Liver (tissue), 9 donors: ENCODE measurements around the gene SCRN1. TPM values are rescaled to one million over a fixed set of nuclear protein-coding genes. Genes with fewer than 3 reads are reported as not detected.

Experiments
- DNase-seq: peaks from one replicate; pipeline ENCODE4 v3.0.0-alpha.2; 2017; ENCODE audit warnings: low spot score
- H3K27ac ChIP-seq, 2 donors: one replicate each; pipeline ENCODE4 v1.7.0; 2013; ENCODE audit warnings: inconsistent platforms in 2 of 2, low read length in 2 of 2, control low read depth in 1 of 2, low read depth in 1 of 2, mild to moderate bottlenecking in 1 of 2
- H3K27me3 ChIP-seq, 4 donors: one replicate each; pipeline versions ENCODE4 v1.6.1 to v1.7.0; 2013; ENCODE audit warnings: low read length in 3 of 4, inconsistent platforms in 1 of 4, mild to moderate bottlenecking in 1 of 4, moderate library complexity in 1 of 4; ENCODE audit not compliant: control insufficient read depth in 4 of 4, insufficient read depth in 4 of 4
- H3K36me3 ChIP-seq, 4 donors: one replicate each; pipeline versions ENCODE4 v1.6.1 to v1.7.0; 2013; ENCODE audit warnings: low read length in 3 of 4, mild to moderate bottlenecking in 3 of 4, low read depth in 1 of 4, moderate library complexity in 1 of 4; ENCODE audit not compliant: control insufficient read depth in 4 of 4, insufficient read depth in 3 of 4
- H3K4me1 ChIP-seq, 4 donors: one replicate each; pipeline versions ENCODE4 v1.6.1 to v1.7.0; 2013; ENCODE audit warnings: low read length in 3 of 4, mild to moderate bottlenecking in 3 of 4, moderate library complexity in 1 of 4; ENCODE audit not compliant: control insufficient read depth in 4 of 4, insufficient read depth in 4 of 4
- H3K4me3 ChIP-seq, 3 donors: one replicate each; pipeline versions ENCODE4 v1.6.1 to v1.7.0; 2013; ENCODE audit warnings: low read length in 3 of 3, control low read depth in 1 of 3, low read depth in 1 of 3, mild to moderate bottlenecking in 1 of 3
- H3K9ac ChIP-seq, 2 donors: one replicate each; pipeline ENCODE4 v1.7.0; 2013; ENCODE audit warnings: low read length in 2 of 2, mild to moderate bottlenecking in 2 of 2, moderate library complexity in 2 of 2, control low read depth in 1 of 2, low read depth in 1 of 2
- H3K9me3 ChIP-seq, 4 donors: one replicate each; pipeline versions ENCODE4 v1.6.1 to v1.7.0; 2013; ENCODE audit warnings: low read length in 3 of 4; ENCODE audit not compliant: control insufficient read depth in 4 of 4
- ATF3 ChIP-seq: IDR thresholded peaks from 2 replicates; pipeline ENCODE4 v1.6.1; 2016; ENCODE audit warnings: antibody characterized with exemption
- EGR1 ChIP-seq, 2 donors: IDR thresholded peaks; 2 replicates each; pipeline ENCODE4 v1.6.1; 2016 to 2018; ENCODE audit warnings: antibody characterized with exemption in 2 of 2, low read depth in 2 of 2
- GABPA ChIP-seq, 2 donors: IDR thresholded peaks in 1 of 2; conservative IDR thresholded peaks in 1 of 2; 2 replicates each; pipeline ENCODE4 v1.6.1; 2016; ENCODE audit warnings: antibody characterized with exemption in 2 of 2, mild to moderate bottlenecking in 1 of 2, moderate library complexity in 1 of 2
- HNF4G ChIP-seq: IDR thresholded peaks from 2 replicates; pipeline ENCODE4 v1.6.1; 2016; ENCODE audit warnings: antibody characterized with exemption
- NR2F2 ChIP-seq: IDR thresholded peaks from 2 replicates; pipeline ENCODE4 v1.6.1; 2016; ENCODE audit warnings: antibody characterized with exemption
- RXRA ChIP-seq, 2 donors: IDR thresholded peaks; 2 replicates each; pipeline ENCODE4 v1.6.1; 2017 to 2018; ENCODE audit warnings: antibody characterized with exemption in 2 of 2, mild to moderate bottlenecking in 1 of 2
- SP1 ChIP-seq: IDR thresholded peaks from 2 replicates; pipeline ENCODE4 v1.6.1; 2018; ENCODE audit warnings: antibody characterized with exemption, mild to moderate bottlenecking
- TAF1 ChIP-seq: conservative IDR thresholded peaks from 2 replicates; pipeline ENCODE4 v1.6.1; 2016; ENCODE audit warnings: antibody characterized with exemption, mild to moderate bottlenecking
- ZBTB33 ChIP-seq: IDR thresholded peaks from 2 replicates; pipeline ENCODE4 v1.6.1; 2016; ENCODE audit warnings: antibody characterized with exemption
- WGBS: extraction: QIAGEN DNeasy Blood & Tissue Kit; methylation state at CpG from one replicate; pipeline ENCODE4 v1.1.7; 2013; 5-methylcytosine and 5-hydroxymethylcytosine counted together
- polyA plus RNA-seq, 2 donors: library from polyadenylated mRNA; stranded (reverse) in 1 of 2; unstranded in 1 of 2; fragments of 200-250 nt in 1 of 2; fragments of >200 nt in 1 of 2; fragmentation: Nextera tagmentation in 1 of 2; extraction: Ambion mirVana in 1 of 2; gene quantifications; one replicate each; pipeline versions ENCODE4 v1.2.1 to v1.2.3, GENCODE V29; 2013 to 2015
- total RNA-seq, 2 donors: library from RNA; depleted of rRNA; stranded (reverse); fragments of >200 nt; gene quantifications; one replicate each; pipeline ENCODE4 v1.2.3, GENCODE V29; 2014
- TF ChIP-seq, protein P1 (sequence below): fragments of 150-350 bp; IDR thresholded peaks from 2 replicates; pipeline ENCODE4 v1.5.1; 2017; ENCODE audit warnings: improper control_type of control experiment, low read depth, low read length; ENCODE audit not compliant: missing input control
- TF ChIP-seq, protein P2 (sequence below): IDR thresholded peaks from 2 replicates; pipeline ENCODE4 v1.6.1; 2016; ENCODE audit warnings: antibody characterized with exemption, mild to moderate bottlenecking
- donor health status: healthy.
- donor health status: healthy.
- donor health status: healthy.
- donor health status: healthy.
- donor health status: healthy.

SCRN1 gene
- total and polyA plus RNA-seq, 4 donors, result 1.1 to 4.1 (median 2.0) TPM

DNA sequence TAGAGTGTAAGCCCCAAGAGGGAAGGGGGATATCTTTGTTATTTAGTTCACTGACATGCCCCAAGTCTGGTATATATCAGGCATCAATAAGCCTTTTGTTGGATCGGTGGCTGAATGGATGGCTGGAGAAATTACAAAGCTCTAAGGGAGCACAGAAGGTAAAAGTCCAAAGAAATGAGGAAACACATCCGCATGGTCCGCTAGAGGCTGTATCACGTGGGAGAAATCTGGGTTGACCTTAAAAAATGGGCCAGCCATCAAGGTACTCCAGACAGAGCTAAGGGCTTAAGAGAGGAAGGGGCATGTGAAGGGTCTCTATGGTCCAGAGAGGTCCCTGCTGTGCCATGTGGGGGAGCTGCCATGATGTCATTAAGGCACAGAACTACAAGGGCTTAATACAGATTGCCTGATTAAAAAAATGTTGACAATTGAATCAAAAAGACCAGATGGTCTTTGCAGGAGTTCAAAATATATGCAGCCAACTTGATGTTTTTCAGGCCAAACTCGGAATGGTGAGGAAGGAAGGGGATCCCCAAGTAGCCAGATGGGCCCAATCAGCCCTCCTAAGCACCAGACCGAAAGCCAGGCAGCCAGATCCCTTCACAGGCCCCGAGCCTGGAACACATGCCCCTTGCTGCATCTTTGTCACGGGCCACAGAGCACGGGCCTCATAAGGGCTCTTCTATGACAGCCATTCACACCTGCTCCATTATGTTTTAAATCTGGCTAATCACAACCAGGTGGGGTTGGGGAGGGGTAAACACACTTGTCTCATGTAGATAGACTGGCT is 31.9 kb downstream of the SCRN1 start:
- no peaks in the 10 kb centered on the region for H3K9me3 ChIP-seq
- no peaks in the 10 kb centered on the region for H3K36me3 ChIP-seq
- H3K27ac ChIP-seq, result no peak overlapping the region
- H3K4me1 ChIP-seq, result no peaks in the 10 kb centered on the region
- no peak overlapping the region for H3K9ac ChIP-seq
- TF ChIP-seq SP1 (no peak), TAF1 (no peak), HNF4G (no peak), ZBTB33 (no peak), EGR1 (IDR thresholded peaks at IDR 0.05; ENCODE audit: low read depth in 2 of 2) (no peak), RXRA (IDR thresholded peaks at IDR 0.05) (no peak), ATF3 (no peak)
- TF ChIP-seq, protein P1, sequence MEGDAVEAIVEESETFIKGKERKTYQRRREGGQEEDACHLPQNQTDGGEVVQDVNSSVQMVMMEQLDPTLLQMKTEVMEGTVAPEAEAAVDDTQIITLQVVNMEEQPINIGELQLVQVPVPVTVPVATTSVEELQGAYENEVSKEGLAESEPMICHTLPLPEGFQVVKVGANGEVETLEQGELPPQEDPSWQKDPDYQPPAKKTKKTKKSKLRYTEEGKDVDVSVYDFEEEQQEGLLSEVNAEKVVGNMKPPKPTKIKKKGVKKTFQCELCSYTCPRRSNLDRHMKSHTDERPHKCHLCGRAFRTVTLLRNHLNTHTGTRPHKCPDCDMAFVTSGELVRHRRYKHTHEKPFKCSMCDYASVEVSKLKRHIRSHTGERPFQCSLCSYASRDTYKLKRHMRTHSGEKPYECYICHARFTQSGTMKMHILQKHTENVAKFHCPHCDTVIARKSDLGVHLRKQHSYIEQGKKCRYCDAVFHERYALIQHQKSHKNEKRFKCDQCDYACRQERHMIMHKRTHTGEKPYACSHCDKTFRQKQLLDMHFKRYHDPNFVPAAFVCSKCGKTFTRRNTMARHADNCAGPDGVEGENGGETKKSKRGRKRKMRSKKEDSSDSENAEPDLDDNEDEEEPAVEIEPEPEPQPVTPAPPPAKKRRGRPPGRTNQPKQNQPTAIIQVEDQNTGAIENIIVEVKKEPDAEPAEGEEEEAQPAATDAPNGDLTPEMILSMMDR, result no peak
- TF ChIP-seq, protein P2, sequence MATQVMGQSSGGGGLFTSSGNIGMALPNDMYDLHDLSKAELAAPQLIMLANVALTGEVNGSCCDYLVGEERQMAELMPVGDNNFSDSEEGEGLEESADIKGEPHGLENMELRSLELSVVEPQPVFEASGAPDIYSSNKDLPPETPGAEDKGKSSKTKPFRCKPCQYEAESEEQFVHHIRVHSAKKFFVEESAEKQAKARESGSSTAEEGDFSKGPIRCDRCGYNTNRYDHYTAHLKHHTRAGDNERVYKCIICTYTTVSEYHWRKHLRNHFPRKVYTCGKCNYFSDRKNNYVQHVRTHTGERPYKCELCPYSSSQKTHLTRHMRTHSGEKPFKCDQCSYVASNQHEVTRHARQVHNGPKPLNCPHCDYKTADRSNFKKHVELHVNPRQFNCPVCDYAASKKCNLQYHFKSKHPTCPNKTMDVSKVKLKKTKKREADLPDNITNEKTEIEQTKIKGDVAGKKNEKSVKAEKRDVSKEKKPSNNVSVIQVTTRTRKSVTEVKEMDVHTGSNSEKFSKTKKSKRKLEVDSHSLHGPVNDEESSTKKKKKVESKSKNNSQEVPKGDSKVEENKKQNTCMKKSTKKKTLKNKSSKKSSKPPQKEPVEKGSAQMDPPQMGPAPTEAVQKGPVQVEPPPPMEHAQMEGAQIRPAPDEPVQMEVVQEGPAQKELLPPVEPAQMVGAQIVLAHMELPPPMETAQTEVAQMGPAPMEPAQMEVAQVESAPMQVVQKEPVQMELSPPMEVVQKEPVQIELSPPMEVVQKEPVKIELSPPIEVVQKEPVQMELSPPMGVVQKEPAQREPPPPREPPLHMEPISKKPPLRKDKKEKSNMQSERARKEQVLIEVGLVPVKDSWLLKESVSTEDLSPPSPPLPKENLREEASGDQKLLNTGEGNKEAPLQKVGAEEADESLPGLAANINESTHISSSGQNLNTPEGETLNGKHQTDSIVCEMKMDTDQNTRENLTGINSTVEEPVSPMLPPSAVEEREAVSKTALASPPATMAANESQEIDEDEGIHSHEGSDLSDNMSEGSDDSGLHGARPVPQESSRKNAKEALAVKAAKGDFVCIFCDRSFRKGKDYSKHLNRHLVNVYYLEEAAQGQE, result no peak
- H3K27me3 ChIP-seq, result peaks cover 0 to 4% (median 0%) of the 10 kb centered on the region in 4 donors
- no peak overlapping the region for H3K4me3 ChIP-seq
- 87% methylated on average over 9 of the region's 9 CpGs for WGBS
- no peak for DNase-seq

GRCh38 chr7:29956487-29956836 is 33.1 kb downstream of the SCRN1 start:
- Histone ChIP-seq H3K36me3 (no peaks in the 10 kb centered on the region), H3K27me3 (peaks cover 0 to 4% (median 0%) of the 10 kb centered on the region in 4 donors), H3K9me3 (no peaks in the 10 kb centered on the region), H3K9ac (no peak overlapping the region), H3K27ac (no peak overlapping the region), H3K4me1 (no peaks in the 10 kb centered on the region), H3K4me3 (no peak overlapping the region)
- TF ChIP-seq SP1 (no peak), NR2F2 (no peak), GABPA (IDR thresholded peaks at IDR 0.05 in 1 of 2, conservative IDR thresholded peaks at IDR 0.05 in 1 of 2) (no peak)
- WGBS, result 50% methylated on average over 3 of the region's 3 CpGs
- DNase-seq, result no peak
